Naive thymus-derived CD4-positive, alpha-beta T cell (primary cell): Measurements from ENCODE around the gene EPHB3. TPM values are rescaled to one million over a fixed set of nuclear protein-coding genes. Genes with fewer than 3 reads are reported as not detected.

Experiments used
- ATAC-seq: fragments of 150-1000 bp; cut with Tn5 transposase; 2 replicates; pipeline ENCODE4 v1.10.0; 2021; ENCODE audit warnings: mild to moderate bottlenecking, moderate library complexity
- CTCF ChIA-PET: fragments of 350-600 bp; sonication (Branson Sonifier 250); formaldehyde crosslinking; loops from one replicate; lab custom pipeline; 2021; ENCODE audit warnings: antibody characterized with exemption; lab: Charles Lee
- POLR2A ChIA-PET: fragments of 350-600 bp; sonication (Branson Sonifier 250); formaldehyde crosslinking; loops from one replicate; lab custom pipeline; 2021; ENCODE audit warnings: antibody characterized with exemption, inconsistent platforms; lab: Charles Lee
- DNase-seq, 9 donors: peaks; one replicate each; pipeline versions ENCODE4 v3.0.0 to v3.0.0-alpha.2; 2020 to 2022; ENCODE audit warnings: mixed read lengths in 1 of 9
- H3K27ac ChIP-seq: one replicate; pipeline ENCODE4 v1.7.0; 2013; ENCODE audit warnings: mild to moderate bottlenecking, low read depth, low read length, moderate library complexity
- H3K27me3 ChIP-seq, 2 donors: one replicate each; pipeline ENCODE4 v1.7.0; 2013; ENCODE audit warnings: low read length in 2 of 2, mild to moderate bottlenecking in 2 of 2, moderate library complexity in 2 of 2; ENCODE audit not compliant: control insufficient read depth in 2 of 2, insufficient read depth in 2 of 2
- H3K36me3 ChIP-seq, 3 experiments: 1 replicate in 2 of 3; 2 replicates in 1 of 3; pipeline ENCODE4 v1.7.0; 2013; ENCODE audit warnings: low read length in 3 of 3, mild to moderate bottlenecking in 3 of 3, moderate library complexity in 1 of 3; ENCODE audit not compliant: insufficient read depth in 3 of 3, control insufficient read depth in 2 of 3
- H3K4me1 ChIP-seq, 2 donors: one replicate each; pipeline ENCODE4 v1.7.0; 2013; ENCODE audit warnings: low read length in 2 of 2, mild to moderate bottlenecking in 2 of 2, moderate library complexity in 1 of 2; ENCODE audit not compliant: control insufficient read depth in 2 of 2, insufficient read depth in 2 of 2
- H3K4me3 ChIP-seq: 2 replicates; pipeline ENCODE4 v1.7.0; 2013; ENCODE audit warnings: mild to moderate bottlenecking, low read length
- H3K9me3 ChIP-seq, 3 experiments: 1 replicate in 2 of 3; 2 replicates in 1 of 3; pipeline ENCODE4 v1.7.0; 2013; ENCODE audit warnings: low read length in 3 of 3; ENCODE audit not compliant: control insufficient read depth in 2 of 3
- H3K27ac Mint-ChIP-seq, 9 donors: one replicate each; pipeline ENCODE4 v1.8.0; 2020 to 2022; ENCODE audit warnings: mixed read lengths in 9 of 9, mild to moderate bottlenecking in 8 of 9, moderate library complexity in 5 of 9, inconsistent platforms in 2 of 9
- H3K27me3 Mint-ChIP-seq, 5 donors: one replicate each; pipeline ENCODE4 v1.8.0; 2021 to 2022; ENCODE audit warnings: mixed read lengths in 5 of 5, mild to moderate bottlenecking in 1 of 5
- H3K36me3 Mint-ChIP-seq, 5 donors: one replicate each; pipeline ENCODE4 v1.8.0; 2020 to 2022; ENCODE audit warnings: mixed read lengths in 5 of 5, mild to moderate bottlenecking in 3 of 5, inconsistent platforms in 1 of 5
- H3K4me1 Mint-ChIP-seq, 7 donors: one replicate each; pipeline ENCODE4 v1.8.0; 2020 to 2022; ENCODE audit warnings: mixed read lengths in 7 of 7, mild to moderate bottlenecking in 3 of 7, inconsistent platforms in 1 of 7
- H3K4me3 Mint-ChIP-seq, 10 donors: one replicate each; pipeline ENCODE4 v1.8.0; 2020 to 2022; ENCODE audit warnings: mild to moderate bottlenecking in 10 of 10, mixed read lengths in 10 of 10, moderate library complexity in 6 of 10, inconsistent platforms in 2 of 10
- H3K9me3 Mint-ChIP-seq, 11 donors: one replicate each; pipeline ENCODE4 v1.8.0; 2020 to 2022; ENCODE audit warnings: mixed read lengths in 11 of 11, mild to moderate bottlenecking in 4 of 11, inconsistent platforms in 1 of 11, moderate library complexity in 1 of 11
- intact Hi-C, 2 donors: fragments of 100-400 bp; cut with micrococcal nuclease; formaldehyde crosslinking; loops; one replicate each; pipeline ENCODE4 v1.15.1; 2023
- polyA plus RNA-seq, 2 donors: library from polyadenylated mRNA; unstranded; fragments of 300-500 nt; fragmentation: Illumina TruSeq; gene quantifications; one replicate each; pipeline ENCODE4 v1.2.3, GENCODE V29; 2021
- total RNA-seq, 6 experiments: library from RNA in 5 of 6; stranded (reverse) in 5 of 6; gene quantifications; 1 replicate in 5 of 6; 2 replicates in 1 of 6; pipeline ENCODE4 v1.2.3 and lab custom pipeline; 2021 to 2026

The EPHB3 gene
- total and polyA plus RNA-seq, 7 experiments from 2014 or later = 0.04 to 0.49 (median 0.32) TPM

GRCh38 chr3:184554461-184554860 is 7.1 kb upstream of the EPHB3 start:
- Mint-ChIP-seq H3K27ac (peak overlapping the region in 5 of 9 donors; percentile 20 to 98 (median 94)), H3K36me3 (no peaks in the 10 kb centered on the region), H3K4me3 (peak overlapping the region in 1 of 10 donors; percentile 44), H3K27me3 (peaks cover 0 to 49% (median 30%) of the 10 kb centered on the region in 5 donors), H3K4me1 (peaks cover 13 to 88% (median 64%) of the 10 kb centered on the region in 7 donors), H3K9me3 (no peaks in the 10 kb centered on the region)
- no peak for DNase-seq
- H3K27ac ChIP-seq = no peak overlapping the region
- ChIA-PET CTCF (interaction anchor here (0.7 to 5.1 kb wide), 2 partner anchors 12 to 170 kb away, joined by 3 to 32 read pairs; no protein-coding TSS in a partner anchor), POLR2A (interaction anchor here (1.0 to 1.3 kb wide), 3 partner anchors 8 to 191 kb away, joined by 3 to 4 read pairs (median 3); no protein-coding TSS in a partner anchor)
- intact Hi-C loops = no loop called here
- H3K36me3 ChIP-seq = no peaks in the 10 kb centered on the region
- no peak overlapping the region for H3K4me3 ChIP-seq
- no peaks in the 10 kb centered on the region for H3K9me3 ChIP-seq
- ATAC-seq = no peak
- peaks cover 0 to 65% of the 10 kb centered on the region in 2 donors for H3K4me1 ChIP-seq
- H3K27me3 ChIP-seq = no peaks in the 10 kb centered on the region

- Histone ChIP-seq H3K9me3 (no peaks in the 10 kb centered on the region), H3K27ac (peak overlapping the region; percentile 51), H3K36me3 (no peaks in the 10 kb centered on the region), H3K27me3 (peaks cover 0 to 9% of the 10 kb centered on the region in 2 donors), H3K4me3 (no peak overlapping the region), H3K4me1 (peaks cover 13 to 83% of the 10 kb centered on the region in 2 donors)
- intact Hi-C loops = loop anchor here in 1 of 2 donors (1.0 kb wide), 2 partner anchors 12 to 247 kb away; no protein-coding TSS in a partner anchor
- H3K4me3 Mint-ChIP-seq = peak overlapping the region; percentile 49 to 89 (median 78)
- peaks cover 8 to 62% (median 40%) of the 10 kb centered on the region in 5 donors for H3K27me3 Mint-ChIP-seq
- H3K4me1 Mint-ChIP-seq = peaks cover 22 to 93% (median 70%) of the 10 kb centered on the region in 7 donors
- DNase-seq (peak in 7 of 9 donors; percentile 52 to 80 (median 69)), ATAC-seq (peak; percentile 46)
- POLR2A ChIA-PET = interaction anchor here (1.1 to 1.2 kb wide), 3 partner anchors 10 to 154 kb away, joined by 3 to 5 read pairs (median 5); no protein-coding TSS in a partner anchor
- H3K27ac Mint-ChIP-seq = peak overlapping the region; percentile 78 to 98 (median 96)
- H3K9me3 Mint-ChIP-seq = no peaks in the 10 kb centered on the region
- CTCF ChIA-PET = interaction anchor here (0.6 to 3.9 kb wide), 19 partner anchors 12 to 274 kb away, joined by 3 to 37 read pairs (median 4); no protein-coding TSS in a partner anchor
- H3K36me3 Mint-ChIP-seq = no peaks in the 10 kb centered on the region
Observed at GRCh38 chr3:184556582-184557347, 4.8 kb upstream of the EPHB3 start.

GRCh38 chr3:184557348-184557950 is 4.1 kb upstream of the EPHB3 start:
- H3K36me3 Mint-ChIP-seq = no peaks in the 10 kb centered on the region
- ATAC-seq = no peak
- no peaks in the 10 kb centered on the region for H3K9me3 Mint-ChIP-seq
- no peak overlapping the region for H3K27ac ChIP-seq
- no peak overlapping the region for H3K4me3 ChIP-seq
- DNase-seq = no peak
- H3K27ac Mint-ChIP-seq = peak overlapping the region in 8 of 9 donors; percentile 90 to 98 (median 96)
- peaks cover 22 to 86% (median 64%) of the 10 kb centered on the region in 7 donors for H3K4me1 Mint-ChIP-seq
- intact Hi-C loops = no loop called here
- H3K27me3 Mint-ChIP-seq = peaks cover 8 to 57% (median 34%) of the 10 kb centered on the region in 5 donors
- POLR2A ChIA-PET = interaction anchor here (0.9 to 1.2 kb wide), 4 partner anchors 11 to 154 kb away, joined by 3 to 5 read pairs (median 5); partner anchors contain the start of gene MAGEF1
- CTCF ChIA-PET = interaction anchor here (0.6 to 3.9 kb wide), 16 partner anchors 13 to 1437 kb away, joined by 3 to 37 read pairs (median 4); no protein-coding TSS in a partner anchor
- H3K9me3 ChIP-seq = no peaks in the 10 kb centered on the region
- H3K36me3 ChIP-seq = no peaks in the 10 kb centered on the region
- H3K4me3 Mint-ChIP-seq = peak overlapping the region in 7 of 10 donors; percentile 50 to 89 (median 78)
- H3K4me1 ChIP-seq = peaks cover 14 to 81% of the 10 kb centered on the region in 2 donors
- H3K27me3 ChIP-seq = peaks cover 0 to 9% of the 10 kb centered on the region in 2 donors

GRCh38 chr3:184558726-184559125 is 2.9 kb upstream of the EPHB3 start:
- peaks cover 22 to 79% (median 55%) of the 10 kb centered on the region in 7 donors for H3K4me1 Mint-ChIP-seq

GRCh38 chr3:184559336-184559735 is 2.2 kb upstream of the EPHB3 start:
- Mint-ChIP-seq H3K36me3 (no peaks in the 10 kb centered on the region), H3K27ac (peak overlapping the region in 3 of 9 donors; percentile 56 to 94 (median 59)), H3K4me3 (peak overlapping the region in 2 of 10 donors; percentile 3 to 49), H3K9me3 (no peaks in the 10 kb centered on the region), H3K4me1 (peaks cover 22 to 73% (median 49%) of the 10 kb centered on the region in 7 donors), H3K27me3 (peaks cover 13 to 64% (median 34%) of the 10 kb centered on the region in 5 donors)
- Histone ChIP-seq H3K27ac (no peak overlapping the region), H3K36me3 (no peaks in the 10 kb centered on the region), H3K4me3 (no peak overlapping the region), H3K4me1 (peaks cover 14 to 63% of the 10 kb centered on the region in 2 donors), H3K9me3 (no peaks in the 10 kb centered on the region), H3K27me3 (peaks cover 0 to 9% of the 10 kb centered on the region in 2 donors)
- no peak for ATAC-seq
- CTCF ChIA-PET = interaction anchor here (1.4 kb wide), 1 partner anchor 34 kb away, joined by 3 read pairs; no protein-coding TSS in a partner anchor
- DNase-seq = no peak
- intact Hi-C loops = no loop called here
- POLR2A ChIA-PET = no interaction called here

More at GRCh38 chr3:184558726-184559125, 2.9 kb upstream of the EPHB3 start:
- Mint-ChIP-seq H3K9me3 (no peaks in the 10 kb centered on the region), H3K36me3 (no peaks in the 10 kb centered on the region), H3K27me3 (peaks cover 13 to 58% (median 34%) of the 10 kb centered on the region in 5 donors), H3K27ac (peak overlapping the region in 6 of 9 donors; percentile 9 to 98 (median 58)), H3K4me3 (peak overlapping the region in 6 of 10 donors; percentile 3 to 89 (median 28))
- no peak for DNase-seq
- Histone ChIP-seq H3K4me3 (no peak overlapping the region), H3K27me3 (peaks cover 0 to 9% of the 10 kb centered on the region in 2 donors), H3K9me3 (no peaks in the 10 kb centered on the region), H3K27ac (no peak overlapping the region), H3K36me3 (no peaks in the 10 kb centered on the region), H3K4me1 (peaks cover 14 to 69% of the 10 kb centered on the region in 2 donors)
- ChIA-PET CTCF (interaction anchor here (1.4 to 3.9 kb wide), 2 partner anchors 14 to 34 kb away, joined by 3 to 37 read pairs; no protein-coding TSS in a partner anchor), POLR2A (no interaction called here)
- ATAC-seq = no peak
- intact Hi-C loops = no loop called here

- peaks cover 14 to 51% of the 10 kb centered on the region in 2 donors for H3K4me1 ChIP-seq
- H3K4me1 Mint-ChIP-seq = peaks cover 22 to 64% (median 48%) of the 10 kb centered on the region in 7 donors
- H3K4me3 Mint-ChIP-seq = peak overlapping the region; percentile 66 to 87 (median 81)
- H3K27me3 ChIP-seq = peaks cover 0 to 9% of the 10 kb centered on the region in 2 donors
- no peak overlapping the region for H3K4me3 ChIP-seq
- no peaks in the 10 kb centered on the region for H3K36me3 ChIP-seq
- H3K27ac ChIP-seq = no peak overlapping the region
- ChIA-PET POLR2A (interaction anchor here (0.6 to 1.6 kb wide), 6 partner anchors 9 to 253 kb away, joined by 3 to 4 read pairs (median 4); partner anchors contain the start of gene MAGEF1), CTCF (interaction anchor here (0.7 to 2.8 kb wide), 19 partner anchors 15 to 616 kb away, joined by 3 to 24 read pairs (median 4); no protein-coding TSS in a partner anchor)
- H3K9me3 ChIP-seq = no peaks in the 10 kb centered on the region
- intact Hi-C loops = no loop called here
- ATAC-seq = no peak
- H3K9me3 Mint-ChIP-seq = no peaks in the 10 kb centered on the region
- no peak for DNase-seq
- H3K36me3 Mint-ChIP-seq = no peaks in the 10 kb centered on the region
- H3K27me3 Mint-ChIP-seq = peaks cover 16 to 75% (median 40%) of the 10 kb centered on the region in 5 donors
- peak overlapping the region; percentile 6 to 84 (median 66) for H3K27ac Mint-ChIP-seq
Observed at GRCh38 chr3:184560531-184560930, 1.1 kb upstream of the EPHB3 start.
